Measurements from ENCODE around the gene FAM47C.
"Not testable (repeated sequence)": the region's sequence is repeated elsewhere in the genome, so short reads cannot be mapped to it uniquely, and the experiment has no call there.

FAM47C gene

DNA sequence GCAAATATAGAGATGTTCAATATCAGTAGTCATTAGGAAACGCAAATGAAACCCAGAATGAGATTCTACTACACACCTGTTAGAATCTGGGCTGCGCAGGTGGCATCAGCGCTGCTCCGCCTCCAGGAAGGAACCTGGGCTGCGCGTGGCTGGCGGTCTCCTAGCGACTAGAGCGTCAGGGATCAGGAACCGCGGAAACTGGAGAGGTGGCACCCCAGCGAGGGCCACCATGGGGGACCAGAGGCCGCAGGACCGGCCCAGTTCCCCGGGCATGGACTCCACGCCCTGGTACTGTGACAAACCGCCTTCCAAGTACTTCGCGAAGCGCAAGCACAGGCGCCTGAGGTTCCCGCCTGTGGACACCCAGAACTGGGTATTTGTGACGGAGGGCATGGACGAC, at the start of gene FAM47C:
Gene FAM47C (plus strand): TSS at position 185 of the 400 bp plus-strand sequence. CDS start 45 bp downstream, at position 230.
- DNase-seq: not testable (repeated sequence)

DNA sequence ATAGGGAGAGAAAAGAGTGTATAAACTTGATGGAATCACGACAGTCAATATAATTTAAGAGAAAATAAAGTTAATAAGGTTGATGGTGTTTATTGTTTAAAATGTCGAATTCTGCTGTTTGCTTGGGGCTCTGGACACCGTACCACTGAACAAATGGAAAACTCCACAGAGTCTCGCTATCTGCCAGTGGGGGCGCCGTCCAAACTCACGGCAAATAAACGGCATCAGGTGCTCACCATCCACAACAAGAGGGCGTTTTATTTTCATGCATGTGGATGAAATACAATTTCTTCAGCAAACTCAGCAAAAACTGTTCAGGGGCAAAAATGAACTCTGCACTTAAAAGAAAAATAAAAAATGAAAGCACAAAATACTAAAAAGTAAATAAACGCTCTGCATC, 46.6 kb upstream of the FAM47C start:
- DNase-seq: no peak

DNA sequence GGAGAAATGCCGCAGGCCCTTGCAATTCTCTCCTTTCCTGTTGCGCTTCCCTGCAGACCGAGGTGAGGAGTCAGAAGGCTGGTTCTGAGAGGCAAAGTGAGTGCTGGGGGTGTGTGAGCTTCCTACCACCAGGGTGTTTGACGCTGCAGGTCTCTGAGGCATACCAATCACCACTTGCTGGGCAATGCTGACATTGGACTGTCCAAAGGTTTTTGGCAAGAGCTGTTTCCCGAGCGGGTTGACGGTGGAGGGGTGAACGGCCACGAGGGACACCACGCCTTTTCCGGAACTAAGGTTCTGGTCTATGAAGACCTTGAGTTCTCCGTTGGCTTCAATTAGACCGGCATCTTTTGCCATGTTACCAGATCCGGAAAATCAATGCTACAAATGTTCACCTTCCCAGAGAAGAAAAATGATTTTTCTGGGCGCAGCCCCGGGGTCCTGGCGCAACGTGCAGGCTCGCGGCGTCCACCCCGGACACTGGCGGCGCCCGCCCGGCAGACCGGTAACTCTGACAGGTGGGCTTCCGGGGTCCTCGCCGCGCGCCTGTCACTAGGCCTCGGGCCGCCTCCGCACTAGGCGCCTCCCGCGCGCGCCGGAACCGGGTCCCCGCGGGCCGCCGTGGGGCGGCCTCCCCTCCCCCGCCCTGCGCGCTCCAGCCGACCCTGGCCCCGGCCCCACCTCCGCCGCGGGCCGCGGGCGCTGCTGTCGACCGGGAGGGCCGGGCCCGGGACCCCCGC, 44.9 kb upstream of the FAM47C start:
- no peak for DNase-seq

DNA sequence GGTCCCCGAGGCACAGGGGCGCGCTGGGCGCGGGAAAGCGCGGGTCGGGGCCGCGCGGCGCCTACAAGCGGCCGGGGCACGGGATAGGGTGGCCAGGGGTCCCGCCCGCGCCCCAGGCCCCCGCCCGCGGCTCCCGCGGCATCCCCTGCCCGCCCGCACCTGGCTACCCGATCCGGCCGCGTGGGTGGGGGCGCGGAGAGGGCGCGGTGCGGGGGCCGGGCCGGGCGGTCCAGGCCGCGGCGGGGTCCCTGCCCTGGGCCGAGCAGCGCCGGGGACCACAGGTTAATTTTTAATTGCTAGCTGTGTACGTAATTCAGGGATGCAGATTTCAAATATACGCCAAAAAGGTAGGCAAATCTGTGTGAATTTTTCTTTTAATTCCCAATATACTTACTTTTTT, 44.3 kb upstream of the FAM47C start:
- no peak for DNase-seq

DNA sequence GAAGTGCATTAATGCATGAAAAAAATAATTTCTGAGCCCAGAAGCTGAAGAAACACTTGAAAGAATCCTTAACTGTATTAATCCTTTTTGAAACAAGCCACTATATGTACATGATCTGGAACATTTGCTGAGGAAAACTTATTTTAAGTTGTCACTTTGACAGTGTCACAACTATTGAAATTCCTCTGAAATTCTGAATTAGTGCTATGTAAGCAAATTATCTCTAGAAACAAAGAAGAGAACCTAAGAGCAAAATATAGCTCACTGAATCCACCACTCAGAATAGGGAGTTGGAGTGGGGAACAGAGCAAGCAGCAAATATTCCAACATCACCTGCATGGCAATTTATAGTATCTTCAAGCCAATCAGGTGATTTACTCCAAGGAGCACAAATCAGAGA, 34.6 kb upstream of the FAM47C start:
- DNase-seq: no peak

DNA sequence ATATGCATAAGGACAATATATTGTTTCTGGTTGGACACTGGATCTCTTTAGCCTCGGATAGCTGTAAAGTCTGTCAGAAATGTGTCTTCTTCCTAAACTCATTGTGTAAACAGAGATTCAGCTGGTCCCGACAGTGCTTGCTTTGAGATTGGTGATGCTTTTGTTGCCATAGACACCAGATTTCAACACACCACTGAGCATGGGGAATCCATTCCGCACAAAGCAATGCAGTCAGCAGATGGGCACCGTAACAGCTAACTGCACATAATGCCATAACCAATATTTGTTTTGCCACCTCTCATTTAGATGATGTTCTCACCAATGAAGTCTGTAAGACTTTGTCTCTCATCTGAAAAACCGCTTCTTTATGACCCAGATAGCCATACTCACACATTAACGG, 33.3 kb upstream of the FAM47C start:
- no peak for DNase-seq

DNA sequence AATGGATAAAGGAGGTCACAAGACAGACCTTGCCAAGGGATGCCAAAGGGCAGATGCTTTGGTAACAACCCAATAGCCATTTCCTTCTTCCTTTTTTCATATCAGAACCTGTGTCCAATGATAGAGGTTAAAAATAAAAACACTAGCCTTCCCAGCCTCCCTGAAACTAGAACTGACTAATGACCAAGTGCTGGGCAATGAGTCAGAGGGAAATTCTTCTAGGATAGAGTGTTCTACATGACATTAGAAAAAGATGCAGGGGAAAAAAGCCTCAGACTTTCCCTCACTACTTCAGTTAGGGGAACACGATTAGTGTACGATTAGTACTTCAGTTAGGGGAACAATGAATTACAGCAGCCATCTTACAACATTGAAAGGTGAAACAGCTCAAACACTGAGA, 29.3 kb upstream of the FAM47C start:
- DNase-seq: no peak

DNA sequence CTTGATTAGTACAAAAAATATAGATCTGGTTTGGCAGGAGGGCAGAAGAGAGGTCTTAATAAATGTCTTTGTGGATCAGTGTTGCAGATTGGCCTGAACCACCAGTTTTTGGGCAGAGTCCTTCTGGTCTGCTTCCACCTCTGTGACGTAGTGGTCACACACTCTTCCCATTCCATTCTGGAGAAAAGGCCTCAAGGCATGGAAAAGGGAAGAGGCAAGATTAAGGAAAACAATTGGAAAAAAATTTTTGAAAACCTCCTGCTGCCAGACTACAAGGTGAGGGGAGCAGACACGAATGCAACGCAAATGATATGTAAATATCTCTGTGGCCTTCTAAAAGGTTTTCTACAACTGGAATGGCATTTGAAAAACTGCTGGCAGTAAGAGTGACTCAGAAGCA, 24.3 kb upstream of the FAM47C start:
- no peak for DNase-seq

DNA sequence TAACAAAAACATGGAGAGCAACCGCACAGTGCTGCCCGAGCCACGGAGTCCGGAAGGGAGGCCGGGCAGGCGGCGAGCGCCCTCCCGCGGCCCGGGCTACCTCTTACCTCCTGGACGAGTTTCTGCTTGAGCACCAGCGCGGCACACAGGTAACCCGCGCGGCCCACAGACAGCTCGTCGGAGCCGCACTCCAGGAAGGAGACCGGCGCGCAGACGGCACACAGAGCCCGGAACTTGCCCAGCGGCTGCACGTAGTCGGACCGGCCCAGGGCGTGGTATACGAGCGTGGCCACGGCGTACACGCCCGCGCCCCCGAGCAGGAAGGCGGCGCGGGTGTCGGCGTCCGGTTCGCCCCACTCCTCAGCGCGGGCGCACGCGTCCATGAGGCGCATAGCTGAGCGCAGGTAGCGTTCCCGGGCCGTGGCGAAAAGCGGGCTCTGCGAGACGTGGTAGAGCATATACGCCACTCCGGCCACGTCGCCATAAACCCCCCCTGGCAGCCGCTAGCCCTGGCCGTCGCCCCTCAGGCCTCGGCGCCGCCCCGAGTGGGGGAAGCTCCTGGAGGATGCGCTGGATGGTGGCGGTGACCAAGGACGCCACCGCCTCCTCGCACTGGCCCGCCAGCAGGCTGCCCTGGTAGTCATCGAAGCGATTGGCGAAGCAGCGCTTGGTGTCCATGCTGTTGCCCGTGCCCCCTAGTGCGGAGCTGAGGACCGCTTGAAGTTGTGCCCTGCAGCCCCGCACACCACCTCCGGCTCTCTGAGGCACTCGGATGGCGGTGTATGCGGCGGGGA, 22.6 kb upstream of the FAM47C start:
- DNase-seq: not testable (repeated sequence)

DNA sequence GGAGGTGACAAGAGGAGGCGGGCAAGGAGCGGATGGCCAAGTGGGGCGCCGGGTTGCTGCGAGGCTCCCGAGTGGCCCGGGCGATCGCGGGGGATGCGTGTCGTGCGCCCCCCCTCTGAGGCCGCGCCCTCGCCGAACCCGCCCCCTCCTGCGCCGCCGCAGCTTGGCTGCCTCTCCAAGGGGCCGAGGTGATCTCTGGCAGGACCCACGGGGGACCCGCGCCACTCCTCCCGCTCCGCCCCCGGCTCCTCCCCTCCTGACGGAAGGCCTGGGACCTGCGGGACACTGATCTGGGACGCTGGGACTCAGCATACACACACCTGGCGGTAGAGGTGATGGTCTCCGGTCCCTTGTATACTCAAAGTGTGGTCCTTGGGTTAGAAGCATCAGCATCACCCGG, 21.9 kb upstream of the FAM47C start:
- no peak for DNase-seq

DNA sequence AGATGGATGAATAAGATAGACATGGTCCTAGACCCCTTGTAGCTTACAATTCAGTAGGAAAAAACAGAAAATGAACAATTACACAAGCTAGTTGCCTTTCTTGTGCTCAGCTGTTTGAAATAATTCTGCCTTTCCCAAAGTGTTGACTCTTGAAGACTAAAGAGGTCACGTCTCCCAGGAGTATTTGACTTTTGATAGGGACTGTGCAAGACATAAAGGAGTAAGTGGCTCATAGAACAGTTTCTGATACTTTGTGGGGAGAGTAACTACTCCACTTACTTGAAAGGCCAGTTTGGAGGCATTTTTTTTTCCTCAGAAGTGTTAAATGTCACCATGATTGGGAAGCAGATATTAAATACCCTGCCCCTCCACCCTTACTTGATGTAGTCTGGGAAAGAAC, 21.0 kb upstream of the FAM47C start:
- not testable (repeated sequence) for DNase-seq

DNA sequence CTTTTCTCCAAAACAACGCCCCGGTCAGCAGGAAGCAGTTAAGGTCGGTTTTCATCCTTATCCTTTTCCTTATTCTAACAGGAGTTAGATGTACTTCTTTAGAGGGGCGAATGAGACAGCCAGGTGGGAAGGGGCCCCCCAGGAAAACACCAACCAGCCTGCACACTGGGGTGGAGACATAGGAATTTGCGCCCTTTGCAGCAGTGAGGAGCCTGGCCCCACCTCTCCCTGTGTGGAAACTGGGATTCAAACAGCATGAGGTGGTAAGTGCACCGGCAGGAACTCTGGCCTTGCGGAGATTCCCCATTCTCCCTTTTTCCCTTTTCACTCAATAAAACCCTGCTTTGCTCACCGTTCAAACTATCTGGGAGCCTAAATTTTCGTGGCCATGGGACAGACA, 8.0 kb upstream of the FAM47C start:
- no peak for DNase-seq

DNA sequence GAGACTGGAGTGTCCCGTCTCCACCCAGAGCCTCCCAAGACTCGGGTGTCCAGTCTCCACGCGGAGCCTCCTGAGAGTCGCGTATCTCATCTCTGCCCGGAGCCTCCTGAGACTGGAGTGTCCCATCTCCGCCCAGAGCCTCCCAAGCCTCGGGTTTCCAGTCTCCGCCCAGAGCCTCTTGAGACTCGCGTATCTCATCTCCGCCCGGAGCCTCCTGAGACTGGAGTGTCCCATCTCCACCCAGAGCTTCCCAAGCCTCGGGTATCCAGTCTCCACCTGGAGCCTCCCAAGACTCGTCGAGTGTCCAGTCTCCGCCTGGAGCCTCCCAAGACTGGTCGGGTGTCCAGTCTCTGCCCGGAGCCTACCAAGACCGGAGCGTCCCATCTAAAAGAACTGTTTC, 2.3 kb downstream of the FAM47C start:
- no peak for DNase-seq

DNA sequence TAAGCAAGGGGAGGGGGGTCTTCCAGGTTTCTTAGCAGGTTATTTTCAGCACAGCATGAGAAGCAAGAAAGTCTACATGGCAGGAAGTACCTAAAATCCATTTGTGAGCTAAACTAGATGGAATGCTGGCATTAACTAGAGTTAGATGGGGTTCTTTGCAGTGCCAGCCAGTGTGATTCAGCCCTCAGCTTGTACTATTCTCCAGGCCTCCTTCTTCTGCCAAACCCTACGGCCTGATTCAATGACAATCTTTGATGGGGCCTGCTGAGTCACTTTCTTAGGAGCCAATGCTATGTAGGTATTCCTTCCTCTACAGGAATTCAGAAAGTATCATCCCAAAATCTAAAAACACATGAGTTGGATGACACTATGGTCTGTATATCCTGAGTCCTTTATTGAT, 26.1 kb downstream of the FAM47C start:
- not testable (repeated sequence) for DNase-seq

DNA sequence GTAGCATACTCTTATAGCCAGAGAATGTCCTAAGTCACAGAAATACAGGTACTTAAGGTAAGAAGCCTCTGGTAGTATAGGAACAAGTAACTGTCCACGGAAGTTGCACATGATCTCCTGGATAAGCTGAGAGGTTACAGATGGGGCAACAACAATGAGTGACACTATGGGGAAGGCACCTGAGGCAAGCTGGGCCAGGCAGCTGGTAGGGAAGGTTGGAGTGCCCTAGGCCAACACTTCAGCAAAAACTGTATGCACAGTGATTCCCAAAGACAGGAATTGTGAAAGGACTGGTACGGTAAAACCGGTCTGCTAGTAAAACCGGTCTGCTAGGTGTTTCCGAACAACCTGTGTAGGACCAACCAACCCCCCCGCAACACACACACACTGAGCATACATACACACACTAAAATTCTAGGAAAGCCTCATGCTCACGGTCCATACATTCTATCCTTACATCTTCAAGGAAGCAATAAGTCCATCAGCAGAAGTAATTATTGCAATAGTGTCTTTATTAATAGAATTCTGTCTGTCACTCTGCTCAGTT, 28.6 kb downstream of the FAM47C start:
- DNase-seq: not testable (repeated sequence)

DNA sequence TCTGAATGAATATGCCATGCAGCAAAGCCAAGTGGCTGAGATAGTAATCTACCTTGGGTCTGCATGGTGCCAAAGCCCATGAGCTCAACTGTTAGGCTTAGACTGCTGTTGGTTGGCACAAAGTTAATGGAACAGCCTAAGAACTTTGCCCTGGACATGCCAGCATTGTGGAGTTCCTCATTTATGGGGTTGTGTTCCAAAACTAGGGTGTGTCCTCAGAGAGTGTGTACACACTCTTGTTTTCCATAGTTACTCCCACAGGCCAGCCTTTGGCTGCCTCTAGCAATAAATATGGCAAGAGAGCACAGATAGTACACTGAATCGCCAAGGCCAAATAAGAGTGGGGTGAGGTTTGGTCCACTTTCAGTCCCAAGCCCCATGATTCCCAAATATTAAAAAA, 30.6 kb downstream of the FAM47C start:
- DNase-seq: not testable (repeated sequence)

DNA sequence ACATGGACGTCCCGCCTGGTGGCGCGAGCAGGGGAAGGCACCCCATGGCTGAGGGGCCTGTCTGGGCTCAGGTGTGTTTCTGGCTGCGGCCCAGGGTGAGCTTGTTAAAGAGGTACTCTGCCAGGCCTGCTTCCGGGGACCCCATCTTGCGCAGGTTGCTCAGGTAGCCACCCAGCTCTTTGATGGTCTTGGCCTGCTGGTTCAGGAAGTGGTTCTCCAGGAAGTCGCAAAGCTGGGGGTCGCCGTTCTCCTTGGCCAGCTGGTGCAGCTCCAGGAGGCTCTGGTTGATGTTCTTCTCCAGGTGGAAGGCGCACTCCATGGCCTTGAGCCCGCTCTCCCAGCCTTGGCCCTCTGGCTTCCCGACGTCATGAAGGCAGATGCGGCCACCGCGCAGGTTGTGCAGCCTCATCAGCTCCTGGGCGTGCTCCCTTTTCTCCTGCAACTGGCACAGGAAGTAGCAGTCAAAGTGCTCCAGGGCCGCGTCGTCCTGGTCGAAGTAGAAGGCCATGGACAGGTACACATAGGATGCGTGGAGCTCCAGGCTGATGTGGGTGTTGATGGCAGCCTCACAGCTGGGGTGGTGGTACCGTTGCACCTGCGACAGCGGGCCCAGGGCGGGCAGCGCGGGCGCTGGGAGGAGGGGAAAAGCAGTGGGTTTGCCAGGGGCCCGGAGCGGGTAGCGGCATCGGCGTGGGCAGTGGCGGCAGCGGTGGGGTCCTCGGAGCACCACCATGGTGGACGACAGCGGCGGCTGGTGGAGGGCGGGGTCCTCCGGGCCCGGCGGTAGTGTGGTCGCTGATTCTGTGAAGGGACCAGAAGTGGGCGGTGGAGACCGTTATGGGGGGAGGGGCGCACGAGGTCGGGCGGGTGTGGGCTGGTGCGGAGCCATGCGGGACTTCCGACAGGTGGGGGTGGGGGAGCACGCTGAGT, 35.1 kb downstream of the FAM47C start:
- DNase-seq: not testable (repeated sequence)

DNA sequence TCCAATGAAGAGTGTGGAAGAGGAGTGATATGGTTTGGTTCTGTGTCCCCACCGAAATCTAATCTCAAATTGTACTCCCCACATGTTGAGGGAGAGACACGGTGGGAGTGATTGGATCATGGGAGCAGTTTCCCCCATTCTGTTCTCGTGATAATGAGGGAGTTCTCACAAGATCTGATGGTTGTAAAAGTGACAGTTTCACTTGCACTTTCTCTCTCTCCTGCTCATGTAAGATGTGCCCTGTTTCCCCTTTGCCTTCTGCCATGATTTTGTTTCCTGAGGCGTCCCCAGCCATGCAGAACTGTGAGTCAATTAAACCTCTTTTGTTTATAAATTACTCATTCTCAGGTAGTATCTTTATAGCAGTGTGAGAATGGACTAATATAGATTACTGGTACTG, 39.6 kb downstream of the FAM47C start:
- DNase-seq: no peak

DNA sequence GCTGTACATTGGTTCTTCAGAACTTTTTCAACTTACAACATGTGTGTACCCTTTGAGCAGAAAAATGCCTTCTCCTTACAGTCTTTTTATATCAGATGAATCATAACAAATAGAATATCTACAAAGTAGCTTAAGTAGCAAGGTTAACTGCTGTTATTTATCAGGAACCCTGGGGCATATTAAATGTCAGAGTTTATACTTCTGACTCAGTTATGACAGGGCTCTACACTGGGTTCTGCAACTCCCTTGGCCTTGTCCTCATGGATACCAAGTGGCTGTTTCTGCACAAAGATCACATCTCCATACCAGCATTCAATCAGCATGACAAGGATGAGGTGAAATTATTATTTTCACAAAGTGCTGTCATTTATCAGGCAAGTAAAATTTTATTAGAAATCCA, 49.4 kb downstream of the FAM47C start:
- not testable (repeated sequence) for DNase-seq

DNA sequence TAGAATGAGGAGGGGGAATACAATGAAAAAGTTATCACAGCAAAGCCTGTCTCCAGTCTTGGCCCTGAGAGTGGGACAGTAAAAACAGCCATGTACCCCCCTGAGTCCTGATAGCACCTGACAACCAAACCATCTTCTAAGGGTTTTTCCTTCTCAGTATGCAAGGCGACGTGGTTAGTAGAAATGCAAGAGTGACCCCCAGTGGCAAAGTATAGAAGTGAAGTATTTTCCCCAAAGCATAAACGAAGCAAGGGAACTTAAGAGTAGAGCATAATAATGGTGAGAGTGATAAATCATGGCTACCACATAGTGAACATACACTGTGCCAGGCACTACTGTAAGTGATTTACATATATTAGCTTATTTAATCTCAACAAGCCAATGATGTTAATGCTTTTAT, 52.8 kb downstream of the FAM47C start:
- DNase-seq: no peak
